Large intestine (tissue), 3 donors: ENCODE results near the gene CLBA1. TPM values are rescaled to one million over a fixed set of nuclear protein-coding genes. Genes with fewer than 3 reads are reported as not detected.
A peak's percentile ranks its signal among the peaks of the same experiment; 100 is the strongest.

Experiments used
- DNase-seq, 2 donors: peaks; one replicate each; pipeline versions ENCODE4 v3.0.0 to v3.0.0-alpha.2; 2013
- H3K27ac ChIP-seq: one replicate; pipeline ENCODE4 v1.5.1; 2013; ENCODE audit warnings: low read length
- H3K27me3 ChIP-seq: 2 replicates; pipeline ENCODE4 v1.6.1; 2013; ENCODE audit warnings: low read length; ENCODE audit not compliant: control insufficient read depth, insufficient read depth
- H3K36me3 ChIP-seq: 2 replicates; pipeline ENCODE4 v1.6.1; 2013; ENCODE audit warnings: low read length; ENCODE audit not compliant: control insufficient read depth, insufficient read depth
- H3K4me1 ChIP-seq: one replicate; pipeline ENCODE4 v1.6.1; 2013; ENCODE audit warnings: low read length; ENCODE audit not compliant: control insufficient read depth, insufficient read depth
- H3K4me3 ChIP-seq: one replicate; pipeline ENCODE4 v1.5.1; 2013; ENCODE audit warnings: low read length
- H3K9me3 ChIP-seq: one replicate; pipeline ENCODE4 v1.6.1; 2013; ENCODE audit warnings: mild to moderate bottlenecking, low read depth, low read length, moderate library complexity; ENCODE audit not compliant: control insufficient read depth
- WGBS: methylation state at CpG from one replicate; pipeline ENCODE4 v1.1.5; 2013; ENCODE audit warnings: low lambda C conversion rate; ENCODE audit not compliant: insufficient coverage; 5-methylcytosine and 5-hydroxymethylcytosine counted together
- polyA plus RNA-seq: library from polyadenylated mRNA; unstranded; fragments of 120-200 nt; gene quantifications from one replicate; pipeline ENCODE4 v1.2.1, GENCODE V29; 2013

CLBA1 gene
- polyA plus RNA-seq, 1 donor, result 7.0 TPM

- peak; percentile 65 to 69 for DNase-seq
- WGBS, result no CpG with 5 or more reads among the region's 21 CpGs
- H3K4me1 ChIP-seq, result peaks cover 46% of the 10 kb centered on the region
- no peak overlapping the region for H3K27ac ChIP-seq
- H3K27me3 ChIP-seq, result peaks cover 16% of the 10 kb centered on the region
- no peaks in the 10 kb centered on the region for H3K36me3 ChIP-seq
- no peaks in the 10 kb centered on the region for H3K9me3 ChIP-seq
- no peak overlapping the region for H3K4me3 ChIP-seq
Observed at GRCh38 chr14:104976198-104977007, 9.2 kb upstream of the CLBA1 start.

GRCh38 chr14:104977008-104977680 lies 8.4 kb upstream of the CLBA1 start:
- Histone ChIP-seq H3K9me3 (no peaks in the 10 kb centered on the region), H3K36me3 (no peaks in the 10 kb centered on the region), H3K27ac (no peak overlapping the region), H3K27me3 (peaks cover 16% of the 10 kb centered on the region), H3K4me3 (peak overlapping the region; percentile 16), H3K4me1 (peaks cover 39% of the 10 kb centered on the region)
- WGBS, result no CpG with 5 or more reads among the region's 11 CpGs
- no peak for DNase-seq

- peak within 1 kb of the TSS; percentile 16 for H3K4me3 ChIP-seq
- H3K9me3 ChIP-seq, result no peaks in the 10 kb centered on the region
- DNase-seq, result peak; percentile 75 to 78
- no peak within 1 kb of the TSS for H3K27ac ChIP-seq
- peaks cover 16% of the 10 kb centered on the region for H3K27me3 ChIP-seq
- 0% methylated on average over 6 of the region's 111 CpGs for WGBS
- no peaks in the 10 kb centered on the region for H3K36me3 ChIP-seq
- H3K4me1 ChIP-seq, result peaks cover 31% of the 10 kb centered on the region
Observed at GRCh38 chr14:104977681-104978653, 7.6 kb upstream of the CLBA1 start, which contains the start of gene AHNAK2. AHNAK2 (minus strand) TSS chr14:104978374; CDS start chr14:104978237, 137 bp downstream.

DNA sequence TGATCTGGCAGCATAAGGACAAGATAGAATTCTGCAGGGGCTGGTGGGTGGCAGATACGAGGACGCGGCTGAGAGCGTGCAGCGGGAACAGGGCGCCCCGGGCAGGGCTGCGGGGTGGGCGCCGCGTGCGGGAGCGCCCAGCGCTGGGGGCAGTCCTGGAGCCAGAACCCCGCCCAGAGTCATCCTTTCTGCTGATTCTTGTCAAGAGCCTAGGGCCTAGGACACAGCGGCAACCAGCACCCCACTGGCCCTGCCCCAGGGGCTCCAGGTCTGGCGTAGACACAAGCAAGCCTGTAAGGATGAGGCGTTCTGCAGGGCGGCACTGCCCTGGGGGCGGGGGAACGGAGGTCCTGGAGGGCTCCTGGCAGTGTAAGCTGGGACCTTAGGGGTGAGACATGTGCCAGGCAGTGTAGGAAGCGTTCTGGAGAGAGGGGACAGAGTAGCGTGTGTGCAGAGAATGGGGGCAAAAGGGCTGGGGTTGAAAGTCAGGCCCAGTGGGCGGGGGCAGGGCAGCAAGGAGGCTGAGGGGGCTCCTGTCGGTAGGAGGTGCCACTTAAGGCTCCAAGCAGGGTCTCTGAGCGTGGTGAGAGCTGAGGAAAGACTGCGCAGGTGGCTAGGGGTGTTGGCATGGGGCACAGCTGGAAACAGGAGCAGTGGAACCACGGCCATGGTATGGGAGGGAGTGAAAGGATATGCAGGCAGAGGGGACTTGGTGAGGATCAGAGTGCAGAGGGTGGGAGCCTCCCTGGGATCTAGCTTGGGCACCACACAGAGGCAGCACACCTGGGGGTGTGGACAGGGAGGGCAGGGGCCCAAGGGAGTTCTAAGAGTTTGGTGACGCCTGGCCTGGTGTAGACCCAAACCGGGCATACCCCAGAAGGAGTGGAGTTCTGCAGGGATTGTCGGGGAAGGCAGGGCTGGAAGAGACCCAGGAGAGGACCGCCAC lies 6.6 kb upstream of the CLBA1 start:
- WGBS, result no CpG with 5 or more reads among the region's 32 CpGs

GRCh38 chr14:104979758-104980610 lies 5.6 kb upstream of the CLBA1 start:
- H3K4me1 ChIP-seq, result peaks cover 24% of the 10 kb centered on the region
- no CpG with 5 or more reads among the region's 19 CpGs for WGBS

More for the DNA sequence above, 6.6 kb upstream of the CLBA1 start:
- no peaks in the 10 kb centered on the region for H3K9me3 ChIP-seq
- H3K27ac ChIP-seq, result no peak overlapping the region
- H3K36me3 ChIP-seq, result no peaks in the 10 kb centered on the region
- DNase-seq, result no peak
- H3K4me1 ChIP-seq, result peaks cover 24% of the 10 kb centered on the region
- H3K27me3 ChIP-seq, result peaks cover 16% of the 10 kb centered on the region
- no peak overlapping the region for H3K4me3 ChIP-seq

DNA sequence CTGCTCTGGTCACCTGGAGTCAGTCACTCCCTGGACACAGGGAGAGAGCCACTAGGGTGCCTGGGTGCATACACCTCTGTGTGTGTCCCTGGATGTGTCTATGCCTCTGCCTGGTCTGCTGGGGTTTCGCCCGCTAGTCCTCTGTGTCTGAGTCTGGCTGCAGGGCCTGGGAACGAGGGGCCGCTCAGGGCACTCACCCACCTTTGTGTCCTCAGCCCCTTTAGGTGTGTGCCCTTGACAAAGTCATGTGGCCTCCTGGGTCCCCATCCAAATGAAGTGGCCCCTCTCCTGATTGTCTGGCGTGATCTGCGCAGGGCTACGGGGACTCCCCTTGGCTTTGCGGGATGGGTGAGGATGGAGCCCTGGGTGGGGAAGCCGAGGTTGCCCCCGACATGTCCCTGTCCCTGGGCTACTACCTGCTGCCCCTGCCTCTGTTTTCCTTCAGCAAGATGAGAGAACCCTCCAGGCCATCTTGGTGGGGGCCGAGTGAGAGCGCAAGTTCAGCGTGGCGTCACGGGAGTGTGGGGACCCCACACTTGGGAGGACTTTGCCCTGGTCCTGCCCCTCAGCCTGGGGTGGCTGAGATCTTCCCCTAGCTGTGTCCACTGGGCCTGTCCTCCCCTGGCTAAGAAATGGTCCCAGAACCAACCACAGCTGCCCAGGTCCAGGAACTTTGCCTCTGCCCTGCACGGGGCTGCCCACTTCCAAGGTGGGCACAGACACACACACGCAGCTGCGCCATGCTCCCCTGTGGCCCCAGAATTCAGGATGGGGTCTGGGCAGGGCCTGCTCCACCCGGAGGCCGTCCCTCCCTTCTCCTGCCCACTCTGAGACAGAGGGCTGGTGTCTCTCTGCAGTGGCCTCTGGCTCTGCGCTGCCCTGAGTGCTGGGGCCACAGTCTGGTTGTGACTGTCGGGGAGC lies 4.7 kb upstream of the CLBA1 start:
- no peak overlapping the region for H3K27ac ChIP-seq
- WGBS, result no CpG with 5 or more reads among the region's 22 CpGs
- peaks cover 16% of the 10 kb centered on the region for H3K27me3 ChIP-seq
- no peak for DNase-seq
- H3K4me3 ChIP-seq, result no peak overlapping the region
- peaks cover 3% of the 10 kb centered on the region for H3K9me3 ChIP-seq
- no peaks in the 10 kb centered on the region for H3K36me3 ChIP-seq
- peaks cover 20% of the 10 kb centered on the region for H3K4me1 ChIP-seq

More at GRCh38 chr14:104979758-104980610, 5.6 kb upstream of the CLBA1 start:
- H3K27me3 ChIP-seq, result peaks cover 16% of the 10 kb centered on the region
- no peak for DNase-seq
- H3K27ac ChIP-seq, result no peak overlapping the region
- no peaks in the 10 kb centered on the region for H3K36me3 ChIP-seq
- H3K9me3 ChIP-seq, result peaks cover 2% of the 10 kb centered on the region
- no peak overlapping the region for H3K4me3 ChIP-seq

GRCh38 chr14:104981699-104982541 lies 3.7 kb upstream of the CLBA1 start:
- no CpG with 5 or more reads among the region's 17 CpGs for WGBS
- Histone ChIP-seq H3K36me3 (no peaks in the 10 kb centered on the region), H3K27ac (no peak overlapping the region), H3K27me3 (peaks cover 8% of the 10 kb centered on the region), H3K4me1 (peaks cover 9% of the 10 kb centered on the region), H3K9me3 (peaks cover 3% of the 10 kb centered on the region), H3K4me3 (no peak overlapping the region)
- DNase-seq, result no peak
